HEK293 (cell line): ENCODE measurements around the gene CHEK2.
"Not testable (repeated sequence)": the region's sequence is repeated elsewhere in the genome, so short reads cannot be mapped to it uniquely, and the experiment has no call there.

Source experiments
- CTCF ChIA-PET: fragments of 350-600 bp; formaldehyde crosslinking; extraction: SDS; loops from one replicate; lab custom pipeline; 2021; ENCODE audit warnings: antibody characterized with exemption; lab: Yijun Ruan, JAX
- POLR2A ChIA-PET: fragments of 300-600 bp; formaldehyde crosslinking; extraction: SDS; loops from one replicate; lab custom pipeline; 2020; ENCODE audit warnings: antibody characterized with exemption, inconsistent platforms; lab: Yijun Ruan, JAX
- H3K27ac ChIP-seq: fragments of 200-500 bp; sonication (Bioruptor generic); 2 replicates; pipeline ENCODE4 v1.5.1; 2014; ENCODE audit warnings: low read depth, low read length, control low read depth, inconsistent platforms; ENCODE audit errors: extremely low read depth
- H3K36me3 ChIP-seq, 2 experiments: fragments of 200-500 bp in 1 of 2; sonication (Bioruptor generic) in 1 of 2; 1 replicate in 1 of 2; 2 replicates in 1 of 2; pipeline ENCODE4 v1.5.1; 2014 to 2017; ENCODE audit warnings: inconsistent platforms in 2 of 2, low read length in 2 of 2; ENCODE audit not compliant: control insufficient read depth in 2 of 2, insufficient read depth in 1 of 2
- H3K4me1 ChIP-seq: fragments of 200-500 bp; sonication (Bioruptor generic); 2 replicates; pipeline ENCODE4 v1.5.1; 2014; ENCODE audit warnings: mild to moderate bottlenecking, low read length, inconsistent platforms; ENCODE audit not compliant: control insufficient read depth, insufficient read depth
- H3K4me3 ChIP-seq: 2 replicates; pipeline ENCODE4 v1.5.1; 2011; ENCODE audit warnings: low read depth, mild to moderate bottlenecking, control low read depth, low read length, moderate library complexity
- H3K9me3 ChIP-seq: fragments of 200-500 bp; sonication (Bioruptor generic); 2 replicates; pipeline ENCODE4 v1.5.1; 2014; ENCODE audit warnings: low read depth, low read length, inconsistent platforms; ENCODE audit not compliant: control insufficient read depth, insufficient read depth
- GLIS1 ChIP-seq: fragments of 450-650 bp; formaldehyde crosslinking; IDR thresholded peaks from 2 replicates; pipeline ENCODE4 v1.5.1; 2016; ENCODE audit warnings: missing biosample characterization, missing genetic modification characterization
- GLIS2 ChIP-seq: fragments of 450-650 bp; formaldehyde crosslinking; IDR thresholded peaks from 2 replicates; pipeline ENCODE4 v1.5.1; 2016; ENCODE audit warnings: missing biosample characterization, missing genetic modification characterization
- IKZF3 ChIP-seq: fragments of 450-650 bp; IDR thresholded peaks from 2 replicates; pipeline ENCODE4 v1.5.0; 2018; ENCODE audit warnings: missing biosample characterization, mild to moderate bottlenecking, missing genetic modification characterization, moderate library complexity
- KLF1 ChIP-seq: fragments of 450-650 bp; formaldehyde crosslinking; IDR thresholded peaks from 2 replicates; pipeline ENCODE4 v1.5.1; 2016; ENCODE audit warnings: missing biosample characterization, missing genetic modification characterization
- KLF16 ChIP-seq: fragments of 450-650 bp; formaldehyde crosslinking; IDR thresholded peaks from 2 replicates; pipeline ENCODE4 v1.5.1; 2017; ENCODE audit warnings: missing biosample characterization, missing genetic modification characterization
- KLF9 ChIP-seq: fragments of 450-650 bp; formaldehyde crosslinking; IDR thresholded peaks from 2 replicates; pipeline ENCODE4 v1.5.1; 2016; ENCODE audit warnings: missing biosample characterization, missing genetic modification characterization, low read depth
- PATZ1 ChIP-seq: fragments of 450-650 bp; formaldehyde crosslinking; IDR thresholded peaks from 2 replicates; pipeline ENCODE4 v1.5.1; 2016; ENCODE audit warnings: missing biosample characterization, missing genetic modification characterization
- PBX3 ChIP-seq: sonication (generic); formaldehyde crosslinking; IDR thresholded peaks from 2 replicates; pipeline ENCODE4 v1.8.1; 2022; ENCODE audit warnings: mild to moderate bottlenecking, moderate library complexity, missing genetic modification reagents
- PRDM10 ChIP-seq: fragments of 450-650 bp; formaldehyde crosslinking; IDR thresholded peaks from 2 replicates; pipeline ENCODE4 v1.5.1; 2016; ENCODE audit warnings: missing biosample characterization, missing genetic modification characterization
- SP2 ChIP-seq: fragments of 450-650 bp; formaldehyde crosslinking; IDR thresholded peaks from 2 replicates; pipeline ENCODE4 v1.5.1; 2016; ENCODE audit warnings: missing biosample characterization, missing genetic modification characterization
- SP7 ChIP-seq: fragments of 450-650 bp; formaldehyde crosslinking; IDR thresholded peaks from 2 replicates; pipeline ENCODE4 v1.5.1; 2016; ENCODE audit warnings: missing biosample characterization, missing genetic modification characterization
- ZBTB26 ChIP-seq: fragments of 450-650 bp; formaldehyde crosslinking; optimal IDR thresholded peaks from 2 replicates; pipeline ENCODE3; 2016; ENCODE audit warnings: missing biosample characterization, mild to moderate bottlenecking, missing genetic modification characterization
- ZBTB48 ChIP-seq: fragments of 450-650 bp; formaldehyde crosslinking; IDR thresholded peaks from 2 replicates; pipeline ENCODE4 v1.5.1; 2016; ENCODE audit warnings: missing biosample characterization, missing genetic modification characterization
- ZEB2 ChIP-seq: fragments of 450-650 bp; formaldehyde crosslinking; IDR thresholded peaks from 2 replicates; pipeline ENCODE4 v1.5.1; 2016; ENCODE audit warnings: missing biosample characterization, missing genetic modification characterization
- ZFP69B ChIP-seq: fragments of 450-650 bp; formaldehyde crosslinking; IDR thresholded peaks from 2 replicates; pipeline ENCODE4 v1.5.1; 2016; ENCODE audit warnings: missing biosample characterization, missing genetic modification characterization
- ZNF324 ChIP-seq: fragments of 450-650 bp; formaldehyde crosslinking; IDR thresholded peaks from 2 replicates; pipeline ENCODE4 v1.5.1; 2016; ENCODE audit warnings: missing biosample characterization, missing genetic modification characterization
- ZNF335 ChIP-seq: fragments of 450-650 bp; formaldehyde crosslinking; conservative IDR thresholded peaks from 2 replicates; pipeline ENCODE4 v1.5.1; 2016; ENCODE audit warnings: missing biosample characterization, missing genetic modification characterization
- ZNF341 ChIP-seq: fragments of 450-650 bp; formaldehyde crosslinking; IDR thresholded peaks from 2 replicates; pipeline ENCODE4; 2016; ENCODE audit warnings: low read depth, missing biosample characterization, missing genetic modification characterization
- ZNF394 ChIP-seq: fragments of 450-650 bp; formaldehyde crosslinking; IDR thresholded peaks from 2 replicates; pipeline ENCODE4 v1.5.1; 2016; ENCODE audit warnings: missing biosample characterization, missing genetic modification characterization, mild to moderate bottlenecking, moderate library complexity, borderline replicate concordance
- ZNF398 ChIP-seq: fragments of 450-650 bp; formaldehyde crosslinking; IDR thresholded peaks from 2 replicates; pipeline ENCODE4 v1.5.1; 2017; ENCODE audit warnings: missing biosample characterization, missing genetic modification characterization
- ZNF501 ChIP-seq: fragments of 450-650 bp; formaldehyde crosslinking; IDR thresholded peaks from 2 replicates; pipeline ENCODE4 v1.5.1; 2016; ENCODE audit warnings: missing biosample characterization, missing genetic modification characterization
- ZNF792 ChIP-seq: fragments of 450-650 bp; formaldehyde crosslinking; IDR thresholded peaks from 2 replicates; pipeline ENCODE4 v1.5.1; 2016; ENCODE audit warnings: missing biosample characterization, missing genetic modification characterization
- ZSCAN30 ChIP-seq: fragments of 450-650 bp; IDR thresholded peaks from 2 replicates; pipeline ENCODE4 v1.5.1; 2018; ENCODE audit warnings: missing biosample characterization, mild to moderate bottlenecking, missing genetic modification characterization, moderate library complexity

Gene CHEK2

GRCh38 chr22:28679611-28680287 is 61.9 kb downstream of the CHEK2 start, which contains the start of gene TTC28:
TSS of gene TTC28 (minus strand) at chr22:28679840. CDS start at chr22:28679723, 117 bp downstream.
- POLR2A ChIA-PET = interaction anchor here (1.6 kb wide), 1 partner anchor 62 kb away, joined by 8 read pairs; the partner anchor contains the start of genes CHEK2 and HSCB
- peak within 1 kb of the TSS; percentile 57 for H3K4me3 ChIP-seq
- peak within 1 kb of the TSS; percentile 69; the same call in 1 of the 2 replicates for H3K27ac ChIP-seq
- CTCF ChIA-PET = interaction anchor here (0.7 kb wide), 1 partner anchor 291 kb away, joined by 4 read pairs; no protein-coding TSS in a partner anchor
- not testable (repeated sequence) for H3K36me3 ChIP-seq, H3K4me1 ChIP-seq, H3K9me3 ChIP-seq
- 0 out of 2 replicates have a peak, but pooled peaks have one; percentile 26 for TF ChIP-seq PATZ1 (tag by site-specific recombination)
- peak; percentile 96 for TF ChIP-seq ZNF394 (tag by site-specific recombination)
- 0 out of 2 replicates have a peak, but pooled peaks have one; percentile 30 for TF ChIP-seq SP7 (tag by site-specific recombination)
- TF ChIP-seq SP2 (tag by site-specific recombination) = peak; percentile 19; the same call in 1 of the 2 replicates
- TF ChIP-seq ZBTB26 (tag by site-specific recombination) = peak; percentile 87
- TF ChIP-seq ZBTB48 = 0 out of 2 replicates have a peak, but pooled peaks have one; percentile 53
- peak; percentile 57; the same call in 1 of the 2 replicates for TF ChIP-seq GLIS2 (tag by site-specific recombination)
- TF ChIP-seq ZNF324 (tag by site-specific recombination) = peak; percentile 62; the same call in 1 of the 2 replicates
- peak; percentile 14; the same call in 1 of the 2 replicates for TF ChIP-seq ZNF398 (tag by site-specific recombination)
- TF ChIP-seq GLIS1 = peak; percentile 37; the same call in 1 of the 2 replicates
- TF ChIP-seq ZNF501 = peak; percentile 68; the same call in 1 of the 2 replicates
- TF ChIP-seq ZNF335 (tag by site-specific recombination) = peak; percentile 79
- 0 out of 2 replicates have a peak, but pooled peaks have one; percentile 37 for TF ChIP-seq ZNF792 (tag by site-specific recombination)
- 0 out of 2 replicates have a peak, but pooled peaks have one; percentile 38 for TF ChIP-seq ZSCAN30 (tag by site-specific recombination)
- TF ChIP-seq PBX3 (CRISPR knock-in tag) = peak; percentile 28; the same call in 1 of the 2 replicates
- TF ChIP-seq ZFP69B (tag by site-specific recombination) = peak; percentile 47; the same call in 1 of the 2 replicates
- 0 out of 2 replicates have a peak, but pooled peaks have one; percentile 25 for TF ChIP-seq ZEB2 (tag by site-specific recombination)
- TF ChIP-seq ZNF341 = peak; percentile 93
- peak; percentile 23; the same call in 1 of the 2 replicates for TF ChIP-seq KLF1 (tag by site-specific recombination)
- peak; percentile 74 for TF ChIP-seq KLF9
- TF ChIP-seq IKZF3 (tag by site-specific recombination) = peak; percentile 68; the same call in 1 of the 2 replicates
- peak; percentile 71; the same call in 1 of the 2 replicates for TF ChIP-seq KLF16 (tag by site-specific recombination)
- peak; percentile 23; the same call in 1 of the 2 replicates for TF ChIP-seq PRDM10 (tag by site-specific recombination)
